ENCODE data around the gene ANKFN1. TPM values are rescaled to one million over a fixed set of nuclear protein-coding genes. Genes with fewer than 3 reads are reported as not detected.

ANKFN1 gene
- total RNA-seq, 1 experiment from 2014 or later = not detected

- Mint-ChIP-seq H3K27ac (ENCODE audit: unreplicated experiment) (no peak overlapping the region), H3K36me3 (ENCODE audit: insufficient read depth, unreplicated experiment) (no peaks in the 10 kb centered on the region), H3K4me1 (ENCODE audit: low read depth, unreplicated experiment) (no peaks in the 10 kb centered on the region), H3K4me3 (ENCODE audit: low read depth, unreplicated experiment) (no peak overlapping the region), H3K27me3 (ENCODE audit: unreplicated experiment) (peaks cover 23% of the 10 kb centered on the region), H3K9me3 (ENCODE audit: low read depth, unreplicated experiment) (no peaks in the 10 kb centered on the region)
- intact Hi-C loops (cut with micrococcal nuclease; ENCODE audit: unreplicated experiment) = no loop called here
- no TSS peak for BruUV-seq (replicated peaks)
- CTCF ChIA-PET = no interaction called here
- no peak for DNase-seq
- no peak for TF ChIP-seq CTCF (IDR thresholded peaks at IDR 0.05; ENCODE audit: unreplicated experiment)
These were observed 357.5 kb downstream of the ANKFN1 start for GRCh38 chr17:56510554-56511342.

GRCh38 chr17:56514264-56514663 lies 361.0 kb downstream of the ANKFN1 start:
- Mint-ChIP-seq H3K4me3 (ENCODE audit: low read depth, unreplicated experiment) (no peak overlapping the region), H3K9me3 (ENCODE audit: low read depth, unreplicated experiment) (no peaks in the 10 kb centered on the region), H3K4me1 (ENCODE audit: low read depth, unreplicated experiment) (no peaks in the 10 kb centered on the region), H3K27me3 (ENCODE audit: unreplicated experiment) (peaks cover 37% of the 10 kb centered on the region), H3K27ac (ENCODE audit: unreplicated experiment) (no peak overlapping the region), H3K36me3 (ENCODE audit: insufficient read depth, unreplicated experiment) (no peaks in the 10 kb centered on the region)
- intact Hi-C loops (cut with micrococcal nuclease; ENCODE audit: unreplicated experiment) = no loop called here
- BruUV-seq (replicated peaks) = no TSS peak
- DNase-seq = no peak
- CTCF ChIA-PET = no interaction called here
- TF ChIP-seq CTCF (IDR thresholded peaks at IDR 0.05; ENCODE audit: unreplicated experiment) = no peak

GRCh38 chr17:56514899-56515298 lies 361.6 kb downstream of the ANKFN1 start:
- no peak for TF ChIP-seq CTCF (IDR thresholded peaks at IDR 0.05; ENCODE audit: unreplicated experiment)
- intact Hi-C loops (cut with micrococcal nuclease; ENCODE audit: unreplicated experiment) = no loop called here
- no TSS peak for BruUV-seq (replicated peaks)
- Mint-ChIP-seq H3K27me3 (ENCODE audit: unreplicated experiment) (peaks cover 37% of the 10 kb centered on the region), H3K27ac (ENCODE audit: unreplicated experiment) (no peak overlapping the region), H3K36me3 (ENCODE audit: insufficient read depth, unreplicated experiment) (no peaks in the 10 kb centered on the region), H3K9me3 (ENCODE audit: low read depth, unreplicated experiment) (no peaks in the 10 kb centered on the region), H3K4me1 (ENCODE audit: low read depth, unreplicated experiment) (no peaks in the 10 kb centered on the region), H3K4me3 (ENCODE audit: low read depth, unreplicated experiment) (no peak overlapping the region)
- no peak for DNase-seq
- CTCF ChIA-PET = no interaction called here

- no peak for TF ChIP-seq CTCF (IDR thresholded peaks at IDR 0.05; ENCODE audit: unreplicated experiment)
- intact Hi-C loops (cut with micrococcal nuclease; ENCODE audit: unreplicated experiment) = no loop called here
- peaks cover 73% of the 10 kb centered on the region for H3K27me3 Mint-ChIP-seq (ENCODE audit: unreplicated experiment)
- H3K9me3 Mint-ChIP-seq (ENCODE audit: low read depth, unreplicated experiment) = no peaks in the 10 kb centered on the region
- BruUV-seq (replicated peaks) = no TSS peak
- no peak overlapping the region for H3K27ac Mint-ChIP-seq (ENCODE audit: unreplicated experiment)
- no peak for DNase-seq
- CTCF ChIA-PET = no interaction called here
- no peaks in the 10 kb centered on the region for H3K4me1 Mint-ChIP-seq (ENCODE audit: low read depth, unreplicated experiment)
- no peaks in the 10 kb centered on the region for H3K36me3 Mint-ChIP-seq (ENCODE audit: insufficient read depth, unreplicated experiment)
- H3K4me3 Mint-ChIP-seq (ENCODE audit: low read depth, unreplicated experiment) = no peak overlapping the region
These were observed 368.3 kb downstream of the ANKFN1 start for GRCh38 chr17:56521414-56522141.

All from Calu3 (cell line).